A549 treated with CpdA at 1 μM for 4 hours (cell line): Measurements from ENCODE around the gene SPOUT1. TPM values are rescaled to one million over a fixed set of nuclear protein-coding genes. Genes with fewer than 3 reads are reported as not detected.

Source experiments
- total RNA-seq: library from RNA; stranded (reverse); fragments of 200-300 nt; extraction: Qiagen RNA extraction; gene quantifications from 5 replicates; pipeline ENCODE4 v1.2.3, GENCODE V29; 2022; ENCODE audit warnings: low read depth

SPOUT1 gene, protein sequence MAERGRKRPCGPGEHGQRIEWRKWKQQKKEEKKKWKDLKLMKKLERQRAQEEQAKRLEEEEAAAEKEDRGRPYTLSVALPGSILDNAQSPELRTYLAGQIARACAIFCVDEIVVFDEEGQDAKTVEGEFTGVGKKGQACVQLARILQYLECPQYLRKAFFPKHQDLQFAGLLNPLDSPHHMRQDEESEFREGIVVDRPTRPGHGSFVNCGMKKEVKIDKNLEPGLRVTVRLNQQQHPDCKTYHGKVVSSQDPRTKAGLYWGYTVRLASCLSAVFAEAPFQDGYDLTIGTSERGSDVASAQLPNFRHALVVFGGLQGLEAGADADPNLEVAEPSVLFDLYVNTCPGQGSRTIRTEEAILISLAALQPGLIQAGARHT
- 26.3 to 46.9 TPM (median 37.4 TPM) in 5 replicates for total RNA-seq

GRCh38 chr9:128829477-128830251, at the start of gene SPOUT1:
Gene SPOUT1 (minus strand): TSS chr9:128829794. CDS start chr9:128829780, 14 bp downstream.

GRCh38 chr9:128818099-128818838, 11.3 kb downstream of the SPOUT1 start, which contains the start of gene ENDOG:
Gene ENDOG (plus strand): TSS chr9:128818500. CDS start chr9:128818685, 185 bp downstream.

DNA sequence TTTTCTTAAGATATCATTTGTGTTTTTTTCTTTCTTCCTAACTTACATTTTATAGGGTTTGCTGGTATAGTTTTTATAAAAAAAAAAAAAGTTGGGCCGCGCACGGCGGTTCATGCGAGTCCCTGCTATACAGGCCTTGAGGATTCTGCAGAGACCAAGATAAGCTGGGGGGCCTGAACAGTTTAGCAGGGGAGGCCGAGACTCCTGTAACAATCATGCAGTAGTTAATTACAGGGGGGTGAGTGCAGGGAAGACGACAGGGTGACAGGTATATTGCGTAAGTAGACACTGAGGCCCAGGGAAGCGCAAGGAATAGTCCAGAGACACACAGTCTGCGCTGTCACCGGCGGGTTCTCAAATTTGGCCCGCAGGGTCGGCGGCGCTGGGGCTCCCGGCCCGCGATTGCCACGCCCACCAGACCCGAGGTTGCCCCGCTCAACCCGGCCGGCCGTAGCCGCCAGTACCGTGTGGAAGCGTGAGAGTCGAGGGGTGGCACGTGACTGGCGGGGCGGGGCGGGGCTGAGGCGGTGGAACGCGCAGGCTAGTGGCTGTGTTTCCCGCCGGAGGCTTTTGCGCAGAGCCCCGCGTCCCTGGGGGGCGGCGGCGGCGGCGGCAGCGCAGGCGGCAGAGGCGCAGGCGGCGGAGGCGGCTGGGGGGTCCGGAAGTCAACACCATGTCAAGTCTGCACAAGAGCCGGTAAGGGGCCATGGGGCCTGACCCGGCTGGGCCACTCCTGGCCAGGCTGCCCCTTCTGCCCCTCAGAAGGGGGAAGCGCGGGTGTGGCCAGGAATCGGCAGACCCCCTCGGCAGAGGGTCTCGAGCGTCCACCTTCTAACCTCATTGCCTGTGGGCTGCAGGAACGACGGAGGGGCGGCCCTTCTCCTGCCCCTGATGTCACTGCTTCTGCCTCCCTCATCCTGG, 42.7 kb downstream of the SPOUT1 start, which contains the start of gene TBC1D13:
Gene TBC1D13 (plus strand): TSS at position 573 of the 921 bp plus-strand sequence. CDS start 101 bp downstream, at position 674.

DNA sequence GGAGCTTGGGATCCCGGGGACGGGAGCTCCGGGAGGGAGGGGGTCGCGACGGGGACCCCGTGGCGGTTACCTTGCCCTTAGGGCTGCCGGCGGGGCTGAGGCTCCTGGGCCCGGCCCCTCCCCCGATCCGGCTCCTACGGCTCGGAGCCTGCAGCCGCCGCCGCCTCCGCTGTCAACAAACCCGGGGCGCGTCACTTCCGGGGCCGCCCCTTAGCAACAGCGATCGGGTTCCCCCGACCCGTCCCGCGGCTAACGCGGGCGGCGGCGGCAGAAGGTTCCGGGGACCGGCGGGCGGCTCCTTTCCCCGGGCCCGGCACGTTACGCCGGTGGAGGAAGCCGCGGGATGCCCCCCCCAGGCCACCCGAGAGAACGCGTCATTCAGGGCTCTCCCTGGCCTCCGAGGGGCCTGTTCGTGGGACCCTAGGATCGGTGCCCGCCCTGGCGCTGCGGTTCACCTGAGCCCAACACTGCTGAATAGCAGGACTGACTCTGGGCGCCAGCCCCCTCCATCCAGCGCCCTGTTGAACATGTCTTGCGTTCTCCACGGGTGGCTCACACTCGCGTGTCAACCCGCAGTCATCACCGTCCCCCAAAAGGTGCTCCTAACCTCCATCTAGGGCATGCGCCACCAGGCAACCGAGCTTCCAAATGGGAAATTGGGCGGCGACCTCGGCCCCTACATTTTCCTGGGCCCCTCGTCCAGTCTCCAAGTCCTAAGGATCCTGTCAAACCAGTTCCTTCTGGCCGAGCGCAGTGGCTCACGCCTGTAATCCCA, 57.7 kb downstream of the SPOUT1 start, which contains the start of gene ZER1:
Gene ZER1 (minus strand): TSS at position 183 of the 775 bp plus-strand sequence. CDS start 16,362 bp downstream, outside the sequence.

Other genes starting within 250 kb of the SPOUT1 start
- 98.4 to 143 TPM (median 130 TPM) in 5 replicates for gene DYNC2I2, start 172.9 kb downstream of the SPOUT1 start, total RNA-seq
- gene SET, start 140.6 kb downstream of the SPOUT1 start, total RNA-seq: 408 to 577 TPM (median 430 TPM) in 5 replicates
- 11.7 to 17.4 TPM (median 14.6 TPM) in 5 replicates for gene PKN3, start 127.3 kb downstream of the SPOUT1 start, total RNA-seq
- gene ZDHHC12, start 105.7 kb downstream of the SPOUT1 start, total RNA-seq: 60.2 to 92.8 TPM (median 83.7 TPM) in 5 replicates
- gene ZER1, start 57.9 kb downstream of the SPOUT1 start, total RNA-seq: 14.7 to 17.0 TPM (median 15.1 TPM) in 5 replicates
- 18.3 to 23.3 TPM (median 21.4 TPM) in 5 replicates for gene TBC1D13, start 42.5 kb downstream of the SPOUT1 start, total RNA-seq
- gene ENDOG, start 11.3 kb downstream of the SPOUT1 start, total RNA-seq: 13.5 to 31.4 TPM (median 28.3 TPM) in 5 replicates
- 7.7 to 8.8 TPM (median 8.1 TPM) in 5 replicates for gene KYAT1, start 52.2 kb upstream of the SPOUT1 start, total RNA-seq
- gene LRRC8A, start 52.3 kb upstream of the SPOUT1 start, total RNA-seq: 36.1 to 43.2 TPM (median 42.1 TPM) in 5 replicates
- 0.13 TPM in 1 of 5 replicates, not detected in the others for gene PHYHD1, start 91.2 kb upstream of the SPOUT1 start, total RNA-seq
- 28.0 to 38.9 TPM (median 36.5 TPM) in 5 replicates for gene DOLK, start 117.8 kb upstream of the SPOUT1 start, total RNA-seq
- 38.0 to 41.3 TPM (median 39.8 TPM) in 5 replicates for gene NUP188, start 117.9 kb upstream of the SPOUT1 start, total RNA-seq
- gene SH3GLB2, start 198.5 kb upstream of the SPOUT1 start, total RNA-seq: 34.4 to 53.8 TPM (median 47.7 TPM) in 5 replicates
- 11.7 to 15.6 TPM (median 13.5 TPM) in 5 replicates for gene MIGA2, start 206.8 kb upstream of the SPOUT1 start, total RNA-seq